Hair follicular keratinocyte (primary cell): ENCODE results near the gene BTNL9. TPM values are rescaled to one million over a fixed set of nuclear protein-coding genes. Genes with fewer than 3 reads are reported as not detected.

Experiments
- total RNA-seq: library from RNA; depleted of rRNA; stranded (reverse); fragments of >200 nt; gene quantifications from 2 replicates; pipeline ENCODE4 v1.2.3, GENCODE V29; 2015

BTNL9 gene
- total RNA-seq: not detected in 2 replicates

GRCh38 chr5:181039931-181040630 lies at the start of gene BTNL9:
Gene BTNL9 (plus strand): TSS chr5:181040266. CDS start chr5:181045490, 5,224 bp downstream.

Other genes with a start within 250 kb of the BTNL9 start
- gene MGAT1, start 237.5 kb upstream of the BTNL9 start, total RNA-seq: 133 and 147 TPM in 2 replicates
- gene ZFP62, start 179.0 kb upstream of the BTNL9 start, total RNA-seq: 9.0 and 13.3 TPM in 2 replicates
- gene BTNL8, start 141.1 kb upstream of the BTNL9 start, total RNA-seq: not detected in 2 replicates
- not detected in 2 replicates for gene BTNL3, start 51.4 kb upstream of the BTNL9 start, total RNA-seq
- gene OR2V1, start 90.9 kb downstream of the BTNL9 start, total RNA-seq: not detected in 2 replicates
- not detected in 2 replicates for gene OR2V2, start 107.3 kb downstream of the BTNL9 start, total RNA-seq
- 56.8 and 64.7 TPM in 2 replicates for gene TRIM7, start 164.9 kb downstream of the BTNL9 start, total RNA-seq
- 14.0 and 14.2 TPM in 2 replicates for gene TRIM41, start 183.0 kb downstream of the BTNL9 start, total RNA-seq
- 2,722 and 3,590 TPM in 2 replicates for gene RACK1, start 203.6 kb downstream of the BTNL9 start, total RNA-seq
- 1.0 and 2.3 TPM in 2 replicates for gene TRIM52, start 220.9 kb downstream of the BTNL9 start, total RNA-seq